H9 (cell line): ENCODE measurements around the gene CLC. TPM values are rescaled to one million over a fixed set of nuclear protein-coding genes. Genes with fewer than 3 reads are reported as not detected.

Source experiments
- DNase-seq: peaks from one replicate; pipeline ENCODE4 v3.0.0-alpha.2; 2017
- H2AFZ ChIP-seq: one replicate; pipeline ENCODE4 v1.6.1; 2013; ENCODE audit warnings: mild to moderate bottlenecking, low read length, control low read depth, moderate library complexity
- H2AK5ac ChIP-seq: 2 replicates; pipeline ENCODE4 v1.6.1; 2013; ENCODE audit warnings: low read length, control low read depth, mixed read lengths; ENCODE audit not compliant: insufficient read length
- H2BK120ac ChIP-seq: one replicate; pipeline ENCODE4 v1.6.1; 2013; ENCODE audit warnings: low read depth, mild to moderate bottlenecking, low read length, control low read depth, inconsistent platforms; ENCODE audit not compliant: poor library complexity, severe bottlenecking
- H2BK12ac ChIP-seq: 2 replicates; pipeline ENCODE4 v1.6.1; 2013; ENCODE audit warnings: low read length, control low read depth, mixed read lengths, low read depth; ENCODE audit not compliant: insufficient read length
- H2BK15ac ChIP-seq: 2 replicates; pipeline ENCODE4 v1.6.1; 2013; ENCODE audit warnings: low read depth, low read length, control low read depth
- H2BK20ac ChIP-seq: one replicate; pipeline ENCODE4 v1.6.1; 2013; ENCODE audit warnings: low read depth, mild to moderate bottlenecking, low read length, control low read depth, inconsistent platforms; ENCODE audit not compliant: poor library complexity, severe bottlenecking
- H2BK5ac ChIP-seq: 2 replicates; pipeline ENCODE4 v1.6.1; 2013; ENCODE audit warnings: low read length, control low read depth, mixed read lengths; ENCODE audit not compliant: insufficient read length
- H3K14ac ChIP-seq: 2 replicates; pipeline ENCODE4 v1.6.1; 2013; ENCODE audit warnings: low read length, control low read depth; ENCODE audit not compliant: insufficient read depth
- H3K18ac ChIP-seq: 2 replicates; pipeline ENCODE4 v1.6.1; 2013; ENCODE audit warnings: low read depth, mild to moderate bottlenecking, mixed read lengths, low read length, control low read depth; ENCODE audit not compliant: insufficient read length
- H3K23ac ChIP-seq: 2 replicates; pipeline ENCODE4 v1.6.1; 2013; ENCODE audit warnings: low read length, control low read depth, mixed read lengths, low read depth; ENCODE audit not compliant: insufficient read length
- H3K23me2 ChIP-seq: 2 replicates; pipeline ENCODE4 v1.6.1; 2013; ENCODE audit warnings: low read depth, mild to moderate bottlenecking, mixed read lengths, low read length, control low read depth; ENCODE audit not compliant: insufficient read length, poor library complexity, severe bottlenecking
- H3K27ac ChIP-seq: 2 replicates; pipeline ENCODE4 v1.5.1; 2013; ENCODE audit warnings: low read length, control low read depth, mixed read lengths, low read depth; ENCODE audit not compliant: insufficient read length
- H3K27me3 ChIP-seq: 2 replicates; pipeline ENCODE4 v1.6.1; 2013; ENCODE audit warnings: low read length, control low read depth, inconsistent platforms; ENCODE audit not compliant: insufficient read depth
- H3K4ac ChIP-seq: 2 replicates; pipeline ENCODE4 v1.6.1; 2013; ENCODE audit warnings: low read depth, mild to moderate bottlenecking, control low read depth, inconsistent platforms, low read length, moderate library complexity
- H3K4me1 ChIP-seq: 2 replicates; pipeline ENCODE4 v1.6.1; 2013; ENCODE audit warnings: low read length, control low read depth, inconsistent platforms; ENCODE audit not compliant: insufficient read depth
- H3K4me2 ChIP-seq: 2 replicates; pipeline ENCODE4 v1.6.1; 2013; ENCODE audit warnings: low read length, control low read depth, mixed read lengths; ENCODE audit not compliant: insufficient read length, insufficient read depth
- H3K56ac ChIP-seq: 2 replicates; pipeline ENCODE4 v1.6.1; 2013; ENCODE audit warnings: low read depth, mild to moderate bottlenecking, mixed read lengths, low read length, control low read depth; ENCODE audit not compliant: insufficient read length
- H3K79me1 ChIP-seq: 2 replicates; pipeline ENCODE4 v1.6.1; 2013; ENCODE audit warnings: low read depth, mild to moderate bottlenecking, moderate library complexity, low read length, control low read depth, inconsistent platforms; ENCODE audit not compliant: insufficient read depth, poor library complexity, severe bottlenecking
- H3K79me2 ChIP-seq: 2 replicates; pipeline ENCODE4 v1.6.1; 2013; ENCODE audit warnings: low read length, control low read depth, inconsistent platforms; ENCODE audit not compliant: insufficient read depth
- H3K9ac ChIP-seq: 2 replicates; pipeline ENCODE4 v1.6.1; 2013; ENCODE audit warnings: low read length, control low read depth, mixed read lengths; ENCODE audit not compliant: insufficient read length; ENCODE audit errors: extremely low read depth
- H3K9me3 ChIP-seq: one replicate; pipeline ENCODE4 v1.6.1; 2013; ENCODE audit warnings: low read depth, low read length, inconsistent platforms; ENCODE audit not compliant: control insufficient read depth
- H3T11ph ChIP-seq: one replicate; pipeline ENCODE4 v1.6.1; 2013; ENCODE audit warnings: mild to moderate bottlenecking, low read length, control low read depth, inconsistent platforms
- H4K20me1 ChIP-seq: one replicate; pipeline ENCODE4 v1.6.1; 2013; ENCODE audit not compliant: control insufficient read depth, insufficient read length, insufficient read depth
- H4K5ac ChIP-seq: 2 replicates; pipeline ENCODE4 v1.6.1; 2013; ENCODE audit warnings: low read depth, mild to moderate bottlenecking, mixed read lengths, low read length, control low read depth; ENCODE audit not compliant: insufficient read length
- H4K8ac ChIP-seq: replicated peaks from 2 replicates; pipeline ENCODE4 v1.6.1; 2013; ENCODE audit warnings: low read length, control low read depth, mixed read lengths, low read depth; ENCODE audit not compliant: insufficient read length
- H4K91ac ChIP-seq: 2 replicates; pipeline ENCODE4 v1.6.1; 2013; ENCODE audit warnings: low read depth, mild to moderate bottlenecking, moderate library complexity, mixed read lengths, low read length, control low read depth; ENCODE audit not compliant: insufficient read length
- H3K27ac Mint-ChIP-seq, 3 experiments: 2 replicates in 2 of 3; 3 replicates in 1 of 3; pipeline ENCODE4 v1.8.0; 2020 to 2021; ENCODE audit warnings: mixed read lengths in 3 of 3, mild to moderate bottlenecking in 1 of 3, moderate library complexity in 1 of 3
- H3K27me3 Mint-ChIP-seq: 2 replicates; pipeline ENCODE4 v1.8.0; 2021; ENCODE audit warnings: low read depth, mild to moderate bottlenecking, moderate library complexity, mixed read lengths
- H3K36me3 Mint-ChIP-seq, 3 experiments: 2 replicates in 2 of 3; 3 replicates in 1 of 3; pipeline ENCODE4 v1.8.0; 2020 to 2021; ENCODE audit warnings: low read depth in 3 of 3, mixed read lengths in 3 of 3; ENCODE audit not compliant: insufficient read depth in 1 of 3
- H3K4me1 Mint-ChIP-seq, 2 experiments: 2 replicates each; pipeline ENCODE4 v1.8.0; 2020; ENCODE audit warnings: mixed read lengths in 2 of 2
- H3K4me3 Mint-ChIP-seq, 2 experiments: 2 replicates in 1 of 2; 3 replicates in 1 of 2; pipeline ENCODE4 v1.8.0; 2020 to 2021; ENCODE audit warnings: mild to moderate bottlenecking in 2 of 2, mixed read lengths in 2 of 2, moderate library complexity in 1 of 2
- H3K9me3 Mint-ChIP-seq, 2 experiments: 2 replicates in 1 of 2; 3 replicates in 1 of 2; pipeline ENCODE4 v1.8.0; 2020; ENCODE audit warnings: mild to moderate bottlenecking in 2 of 2, mixed read lengths in 2 of 2, moderate library complexity in 1 of 2
- CTCF ChIP-seq: fragments of 200-600 bp; sonication (generic); conservative IDR thresholded peaks from 3 replicates; pipeline ENCODE4 v1.8.0; 2021; ENCODE audit warnings: antibody characterized with exemption, mild to moderate bottlenecking
- WGBS: extraction: QIAGEN DNeasy Blood & Tissue Kit; methylation state at CpG from one replicate; pipeline ENCODE4 v1.1.7; 2013; ENCODE audit warnings: missing lambda C conversion rate, low lambda C conversion rate, mixed read lengths; ENCODE audit not compliant: insufficient read length; ENCODE audit errors: extremely low coverage; 5-methylcytosine and 5-hydroxymethylcytosine counted together
- total RNA-seq: library from RNA; stranded (reverse); gene quantifications from 2 replicates; pipeline ENCODE4 v1.2.1, GENCODE V29; 2021

Gene CLC
- total RNA-seq, 1 experiment from 2014 or later = 0.39 TPM

GRCh38 chr19:39754971-39755370, 17.1 kb upstream of the CLC start:
- WGBS = no CpG with 5 or more reads among the region's 3 CpGs
- no peak overlapping the region for H2AK5ac ChIP-seq
- no peak overlapping the region for H3K27ac ChIP-seq
- no peak overlapping the region for H2BK15ac ChIP-seq
- no peak overlapping the region for H2BK20ac ChIP-seq
- Mint-ChIP-seq H3K27ac (no peak overlapping the region), H3K4me1 (no peaks in the 10 kb centered on the region), H3K27me3 (peaks cover 22% of the 10 kb centered on the region), H3K9me3 (no peaks in the 10 kb centered on the region), H3K4me3 (no peak overlapping the region), H3K36me3 (no peaks in the 10 kb centered on the region)
- H2BK5ac ChIP-seq = no peak overlapping the region
- no peak overlapping the region for H4K5ac ChIP-seq
- no peak overlapping the region for H3K4ac ChIP-seq
- H3K79me1 ChIP-seq = no peaks in the 10 kb centered on the region
- H2BK12ac ChIP-seq = no peak overlapping the region
- no peak overlapping the region for H4K8ac ChIP-seq
- no peaks in the 10 kb centered on the region for H3K9me3 ChIP-seq
- no peak overlapping the region for H3K9ac ChIP-seq
- no peak for TF ChIP-seq CTCF
- H3K79me2 ChIP-seq = no peaks in the 10 kb centered on the region
- H2BK120ac ChIP-seq = no peak overlapping the region
- H3T11ph ChIP-seq = no peak overlapping the region
- no peak overlapping the region for H2AFZ ChIP-seq
- H4K20me1 ChIP-seq = no peaks in the 10 kb centered on the region
- H3K27me3 ChIP-seq = no peaks in the 10 kb centered on the region
- no peak overlapping the region for H3K18ac ChIP-seq
- DNase-seq = no peak
- no peaks in the 10 kb centered on the region for H3K4me1 ChIP-seq
- no peak overlapping the region for H3K14ac ChIP-seq
- H3K56ac ChIP-seq = no peak overlapping the region
- no peaks in the 10 kb centered on the region for H3K23me2 ChIP-seq
- H3K23ac ChIP-seq = no peak overlapping the region
- no peak overlapping the region for H4K91ac ChIP-seq
- H3K4me2 ChIP-seq = no peak overlapping the region
